ENCODE measurements around the gene RBBP5. TPM values are rescaled to one million over a fixed set of nuclear protein-coding genes. Genes with fewer than 3 reads are reported as not detected.

RBBP5 gene
- total RNA-seq, 1 experiment from 2014 or later = 17.9 TPM

DNA sequence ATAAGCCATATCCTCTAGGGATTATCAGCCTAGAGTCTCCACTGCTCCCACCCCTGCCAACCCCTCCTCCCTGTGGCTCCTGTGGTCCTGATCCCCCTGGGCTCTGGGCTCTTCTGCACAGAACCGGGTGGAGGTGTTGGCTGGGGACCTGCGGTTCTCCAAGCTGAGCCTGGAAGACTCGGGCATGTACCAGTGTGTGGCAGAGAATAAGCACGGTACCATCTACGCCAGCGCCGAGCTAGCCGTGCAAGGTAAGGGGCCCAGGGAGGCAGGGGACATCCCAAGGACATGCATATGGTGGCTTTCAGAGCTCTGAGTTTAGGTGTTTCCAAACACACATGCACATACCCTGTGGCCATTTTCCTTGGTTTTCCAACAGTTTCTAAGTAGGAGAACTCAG is 59.5 kb downstream of the RBBP5 start:
- no peak overlapping the region for H3K27ac ChIP-seq
- CTCF ChIA-PET = interaction anchor here (0.5 to 2.3 kb wide), 7 partner anchors 10 to 273 kb away, joined by 3 to 25 read pairs (median 4); no protein-coding TSS in a partner anchor
- no peaks in the 10 kb centered on the region for H3K79me2 ChIP-seq (ENCODE audit: low read depth)
- H3K9me2 ChIP-seq (ENCODE audit: insufficient read depth) = no peaks in the 10 kb centered on the region
- H3K9me3 ChIP-seq (ENCODE audit: insufficient read depth, low read depth) = no peaks in the 10 kb centered on the region
- H3K4me3 ChIP-seq = no peak overlapping the region
- no TSS peak for BruUV-seq (replicated peaks)
- H3F3A ChIP-seq (ENCODE audit: insufficient read depth, low read depth) = no peaks in the 10 kb centered on the region
- no peaks in the 10 kb centered on the region for H3K36me3 ChIP-seq (ENCODE audit: low read depth)
- no peaks in the 10 kb centered on the region for H4K20me1 ChIP-seq (ENCODE audit: insufficient read depth)
- H2AFZ ChIP-seq = no peak overlapping the region
- peaks cover 83% of the 10 kb centered on the region for H3K27me3 ChIP-seq (ENCODE audit: insufficient read depth, low read depth)
- TF ChIP-seq EZH2 (IDR thresholded peaks at IDR 0.05; ENCODE audit: low read depth) = no peak
- TF ChIP-seq, protein P1, sequence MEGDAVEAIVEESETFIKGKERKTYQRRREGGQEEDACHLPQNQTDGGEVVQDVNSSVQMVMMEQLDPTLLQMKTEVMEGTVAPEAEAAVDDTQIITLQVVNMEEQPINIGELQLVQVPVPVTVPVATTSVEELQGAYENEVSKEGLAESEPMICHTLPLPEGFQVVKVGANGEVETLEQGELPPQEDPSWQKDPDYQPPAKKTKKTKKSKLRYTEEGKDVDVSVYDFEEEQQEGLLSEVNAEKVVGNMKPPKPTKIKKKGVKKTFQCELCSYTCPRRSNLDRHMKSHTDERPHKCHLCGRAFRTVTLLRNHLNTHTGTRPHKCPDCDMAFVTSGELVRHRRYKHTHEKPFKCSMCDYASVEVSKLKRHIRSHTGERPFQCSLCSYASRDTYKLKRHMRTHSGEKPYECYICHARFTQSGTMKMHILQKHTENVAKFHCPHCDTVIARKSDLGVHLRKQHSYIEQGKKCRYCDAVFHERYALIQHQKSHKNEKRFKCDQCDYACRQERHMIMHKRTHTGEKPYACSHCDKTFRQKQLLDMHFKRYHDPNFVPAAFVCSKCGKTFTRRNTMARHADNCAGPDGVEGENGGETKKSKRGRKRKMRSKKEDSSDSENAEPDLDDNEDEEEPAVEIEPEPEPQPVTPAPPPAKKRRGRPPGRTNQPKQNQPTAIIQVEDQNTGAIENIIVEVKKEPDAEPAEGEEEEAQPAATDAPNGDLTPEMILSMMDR (conservative IDR thresholded peaks at IDR 0.05) = no peak
- no peaks in the 10 kb centered on the region for H3K4me1 ChIP-seq (replicated peaks; ENCODE audit: insufficient read depth)
- intact Hi-C loops (cut with micrococcal nuclease; ENCODE audit: unreplicated experiment) = no loop called here
- DNase-seq = no peak
- POLR2A ChIA-PET (ENCODE audit: unreplicated experiment) = no interaction called here
- H3K4me2 ChIP-seq = no peak overlapping the region

DNA sequence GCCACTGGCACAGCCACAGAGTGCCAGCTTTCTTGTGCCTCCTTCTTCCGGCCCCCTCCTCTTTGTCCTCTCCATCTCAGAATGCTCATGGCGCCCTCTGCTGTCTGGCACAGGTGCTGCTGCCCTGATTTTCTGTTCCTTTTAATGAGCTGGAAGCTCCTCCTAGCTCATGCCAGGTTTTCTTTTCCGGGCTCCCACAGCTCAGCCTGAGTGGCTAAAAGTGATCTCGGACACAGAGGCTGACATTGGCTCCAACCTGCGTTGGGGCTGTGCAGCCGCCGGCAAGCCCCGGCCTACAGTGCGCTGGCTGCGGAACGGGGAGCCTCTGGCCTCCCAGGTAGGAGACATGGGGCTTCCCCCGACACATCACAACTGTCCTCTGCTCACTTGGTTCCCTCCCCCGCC is 60.1 kb downstream of the RBBP5 start:
- H4K20me1 ChIP-seq (ENCODE audit: insufficient read depth) = no peaks in the 10 kb centered on the region
- no peaks in the 10 kb centered on the region for H3F3A ChIP-seq (ENCODE audit: insufficient read depth, low read depth)
- H2AFZ ChIP-seq = no peak overlapping the region
- ChIA-PET POLR2A (ENCODE audit: unreplicated experiment) (interaction anchor here (0.6 kb wide), 1 partner anchor 166 kb away, joined by 3 read pairs; the partner anchor contains the start of gene TMCC2), CTCF (interaction anchor here (0.5 to 2.3 kb wide), 21 partner anchors 9 to 335 kb away, joined by 3 to 25 read pairs (median 3); no protein-coding TSS in a partner anchor)
- H3K9me2 ChIP-seq (ENCODE audit: insufficient read depth) = no peaks in the 10 kb centered on the region
- H3K9me3 ChIP-seq (ENCODE audit: insufficient read depth, low read depth) = no peaks in the 10 kb centered on the region
- H3K4me1 ChIP-seq (replicated peaks; ENCODE audit: insufficient read depth) = no peaks in the 10 kb centered on the region
- H3K27me3 ChIP-seq (ENCODE audit: insufficient read depth, low read depth) = peaks cover 84% of the 10 kb centered on the region
- H3K4me3 ChIP-seq = no peak overlapping the region
- no peak overlapping the region for H3K4me2 ChIP-seq
- intact Hi-C loops (cut with micrococcal nuclease; ENCODE audit: unreplicated experiment) = loop anchor here (1.0 kb wide), 4 partner anchors 72 to 253 kb away; no protein-coding TSS in a partner anchor
- peak; percentile 37 to 77 for DNase-seq
- TF ChIP-seq EZH2 (IDR thresholded peaks at IDR 0.05; ENCODE audit: low read depth) = no peak
- TF ChIP-seq, protein P1 (conservative IDR thresholded peaks at IDR 0.05) = peak; percentile 91
- BruUV-seq (replicated peaks) = no TSS peak
- H3K36me3 ChIP-seq (ENCODE audit: low read depth) = no peaks in the 10 kb centered on the region
- no peak overlapping the region for H3K27ac ChIP-seq
- no peaks in the 10 kb centered on the region for H3K79me2 ChIP-seq (ENCODE audit: low read depth)

DNA sequence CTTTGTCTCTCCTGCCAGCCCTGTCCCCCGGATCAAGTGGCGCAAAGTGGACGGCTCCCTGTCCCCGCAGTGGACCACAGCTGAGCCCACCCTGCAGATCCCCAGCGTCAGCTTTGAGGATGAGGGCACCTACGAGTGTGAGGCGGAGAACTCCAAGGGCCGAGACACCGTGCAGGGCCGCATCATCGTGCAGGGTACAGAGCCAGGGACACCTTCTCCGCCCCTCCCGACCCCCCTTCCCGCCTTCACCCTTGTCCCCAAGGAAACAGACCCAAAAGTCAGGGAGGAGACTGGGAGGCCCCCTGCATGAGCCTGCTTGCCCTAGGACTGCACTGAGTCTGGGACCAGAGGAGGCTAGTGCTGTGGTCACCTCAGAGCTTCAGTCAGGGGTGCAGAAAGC is 60.6 kb downstream of the RBBP5 start:
- no peak overlapping the region for H3K4me2 ChIP-seq
- H3K36me3 ChIP-seq (ENCODE audit: low read depth) = no peaks in the 10 kb centered on the region
- POLR2A ChIA-PET (ENCODE audit: unreplicated experiment) = no interaction called here
- no peak overlapping the region for H3K27ac ChIP-seq
- no peaks in the 10 kb centered on the region for H3K4me1 ChIP-seq (replicated peaks; ENCODE audit: insufficient read depth)
- no peaks in the 10 kb centered on the region for H4K20me1 ChIP-seq (ENCODE audit: insufficient read depth)
- no peaks in the 10 kb centered on the region for H3K9me2 ChIP-seq (ENCODE audit: insufficient read depth)
- no peaks in the 10 kb centered on the region for H3K79me2 ChIP-seq (ENCODE audit: low read depth)
- CTCF ChIA-PET = interaction anchor here (0.6 to 2.3 kb wide), 11 partner anchors 9 to 254 kb away, joined by 3 to 25 read pairs (median 3); no protein-coding TSS in a partner anchor
- TF ChIP-seq, protein P1 (conservative IDR thresholded peaks at IDR 0.05) = no peak
- TF ChIP-seq EZH2 (IDR thresholded peaks at IDR 0.05; ENCODE audit: low read depth) = no peak
- no peaks in the 10 kb centered on the region for H3F3A ChIP-seq (ENCODE audit: insufficient read depth, low read depth)
- H3K9me3 ChIP-seq (ENCODE audit: insufficient read depth, low read depth) = no peaks in the 10 kb centered on the region
- H2AFZ ChIP-seq = no peak overlapping the region
- intact Hi-C loops (cut with micrococcal nuclease; ENCODE audit: unreplicated experiment) = loop anchor here (1.0 kb wide), 4 partner anchors 72 to 253 kb away; no protein-coding TSS in a partner anchor
- no peak overlapping the region for H3K4me3 ChIP-seq
- peaks cover 83% of the 10 kb centered on the region for H3K27me3 ChIP-seq (ENCODE audit: insufficient read depth, low read depth)
- no TSS peak for BruUV-seq (replicated peaks)
- DNase-seq = no peak
